ENCODE measurements around the gene CRYM.
"Not testable (repeated sequence)": the region's sequence is repeated elsewhere in the genome, so short reads cannot be mapped to it uniquely, and the experiment has no call there.

The CRYM gene

GRCh38 chr16:21256636-21257035 is 21.5 kb downstream of the CRYM start:
- DNase-seq (ENCODE audit: low read depth): no peak
- TF ChIP-seq CTCF (IDR thresholded peaks at IDR 0.05; ENCODE audit: insufficient read depth, low read depth, low read length, missing control alignments): no peak
- H3K4me3 ChIP-seq (ENCODE audit: low read depth, low read length): no peak overlapping the region

GRCh38 chr16:21253470-21253869 is 24.6 kb downstream of the CRYM start:
- DNase-seq (ENCODE audit: low read depth): no peak
- no peak for TF ChIP-seq CTCF (IDR thresholded peaks at IDR 0.05; ENCODE audit: insufficient read depth, low read depth, low read length, missing control alignments)
- no peak overlapping the region for H3K4me3 ChIP-seq (ENCODE audit: low read depth, low read length)

DNA sequence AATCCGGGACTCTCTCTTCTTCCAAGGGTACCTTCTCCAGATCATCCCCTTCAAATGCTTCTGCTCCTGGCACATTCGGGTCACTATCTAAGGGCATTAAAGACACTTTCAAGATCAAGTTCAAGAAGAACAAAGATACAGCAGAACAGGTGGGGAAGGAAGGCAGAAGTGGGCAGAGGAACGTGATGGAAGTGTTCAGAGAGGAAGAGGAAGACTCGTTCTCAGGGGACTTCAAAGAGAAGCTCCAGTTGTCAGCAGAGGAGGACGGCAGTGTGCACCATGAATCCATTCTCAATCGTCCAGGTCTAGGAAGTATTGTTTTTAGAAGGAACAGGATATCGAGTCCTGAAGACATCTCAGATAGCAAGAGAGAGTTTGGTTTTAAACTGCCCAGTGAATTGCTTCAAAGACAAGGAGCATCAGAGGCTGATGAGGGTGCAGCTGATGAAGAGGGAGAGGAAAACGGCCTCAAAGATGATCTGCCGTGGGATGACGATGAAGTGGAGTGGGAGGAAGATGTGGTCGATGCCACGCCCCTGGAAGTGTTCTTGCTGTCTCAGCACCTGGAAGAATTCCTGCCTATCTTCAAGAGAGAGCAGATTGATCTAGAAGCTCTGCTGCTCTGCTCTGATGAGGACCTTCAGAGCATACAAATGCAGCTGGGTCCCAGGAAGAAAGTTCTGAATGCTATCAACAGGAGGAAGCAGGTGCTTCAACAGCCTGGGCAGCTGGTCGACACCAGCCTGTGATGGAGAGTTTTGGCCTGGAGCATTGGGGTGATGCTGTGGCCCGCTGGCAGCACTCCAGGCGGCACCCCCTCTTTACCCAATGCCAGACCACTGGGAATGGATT is 27.8 kb downstream of the CRYM start:
- no peak for TF ChIP-seq CTCF (IDR thresholded peaks at IDR 0.05; ENCODE audit: insufficient read depth, low read depth, low read length, missing control alignments)
- H3K4me3 ChIP-seq (ENCODE audit: low read depth, low read length): no peak overlapping the region
- no peak for DNase-seq (ENCODE audit: low read depth)

DNA sequence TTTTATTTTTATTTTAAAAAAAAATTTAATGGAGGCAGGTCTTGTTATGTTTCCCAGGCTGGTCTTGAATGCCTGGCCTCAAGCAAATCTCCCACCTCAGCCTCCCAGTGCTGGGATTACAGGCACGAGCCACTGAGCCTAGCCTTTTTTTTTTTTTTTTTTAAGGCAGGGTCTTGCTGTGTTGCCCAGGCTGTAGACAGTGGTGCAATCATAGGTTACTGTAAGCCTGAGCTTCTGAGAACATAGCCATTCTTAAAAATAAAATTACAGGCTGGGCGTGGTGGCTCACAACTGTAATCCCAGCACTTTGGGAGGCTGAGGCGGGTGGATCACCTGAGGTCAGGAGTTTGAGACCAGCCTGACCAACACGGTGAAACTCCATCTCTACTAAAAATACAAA is 29.9 kb downstream of the CRYM start:
- not testable (repeated sequence) for DNase-seq (ENCODE audit: low read depth); H3K4me3 ChIP-seq (ENCODE audit: low read depth, low read length)

DNA sequence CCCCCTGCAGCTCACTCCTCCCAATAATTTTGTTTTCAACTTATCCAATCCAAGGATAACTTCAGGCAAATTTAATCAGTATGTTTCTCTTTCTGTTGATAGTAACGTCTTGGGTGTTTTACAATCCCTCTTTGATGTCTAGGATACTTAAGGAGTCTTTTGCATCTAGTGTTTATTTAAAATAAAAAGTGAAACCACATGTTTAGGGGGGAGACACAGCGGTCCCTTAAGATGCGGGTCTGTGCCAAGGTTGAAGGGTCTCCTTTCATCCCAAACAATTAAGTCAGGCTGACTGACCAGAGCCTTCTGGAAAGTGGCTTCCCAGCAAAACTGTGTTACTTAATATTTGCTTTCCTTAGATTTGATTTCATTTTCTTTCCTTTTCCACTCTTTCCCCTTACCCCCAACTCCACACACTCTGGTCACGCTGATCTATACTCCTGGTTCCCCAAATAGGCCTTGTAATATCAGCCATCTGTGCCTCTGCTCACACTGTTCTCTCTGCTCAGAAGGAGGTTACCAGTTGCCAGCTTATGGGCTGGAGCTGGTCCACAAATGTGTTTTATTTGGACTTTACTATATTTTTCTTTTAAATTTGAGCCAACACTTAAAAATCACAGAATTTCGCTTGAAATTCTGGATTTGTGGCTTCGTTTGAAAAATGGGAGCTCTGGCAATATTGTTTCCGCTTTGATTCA is 33.4 kb downstream of the CRYM start:
- no peak overlapping the region for H3K4me3 ChIP-seq (ENCODE audit: low read depth, low read length)
- TF ChIP-seq CTCF (IDR thresholded peaks at IDR 0.05; ENCODE audit: insufficient read depth, low read depth, low read length, missing control alignments): no peak
- no peak for DNase-seq (ENCODE audit: low read depth)

DNA sequence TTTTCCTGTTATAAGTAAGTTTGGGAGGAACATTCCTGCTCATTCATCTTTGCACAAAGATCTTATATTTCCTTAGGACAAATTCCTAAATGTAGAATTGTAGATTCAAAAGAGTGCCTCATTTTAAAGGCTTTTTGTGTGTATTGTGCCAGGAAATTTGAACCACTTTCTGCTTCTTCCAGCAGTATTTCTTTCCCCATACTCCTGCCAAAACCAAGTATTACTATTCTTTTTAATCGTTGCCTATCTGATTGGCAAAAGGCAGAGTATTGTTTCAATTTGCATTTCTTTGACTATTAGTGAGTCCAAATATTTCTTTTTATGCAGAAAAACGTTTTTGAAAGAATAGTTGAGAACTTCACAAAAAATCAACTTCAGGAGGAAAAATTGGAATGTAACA is 35.3 kb downstream of the CRYM start:
- no peak overlapping the region for H3K4me3 ChIP-seq (ENCODE audit: low read depth, low read length)
- DNase-seq (ENCODE audit: low read depth): no peak
- no peak for TF ChIP-seq CTCF (IDR thresholded peaks at IDR 0.05; ENCODE audit: insufficient read depth, low read depth, low read length, missing control alignments)

DNA sequence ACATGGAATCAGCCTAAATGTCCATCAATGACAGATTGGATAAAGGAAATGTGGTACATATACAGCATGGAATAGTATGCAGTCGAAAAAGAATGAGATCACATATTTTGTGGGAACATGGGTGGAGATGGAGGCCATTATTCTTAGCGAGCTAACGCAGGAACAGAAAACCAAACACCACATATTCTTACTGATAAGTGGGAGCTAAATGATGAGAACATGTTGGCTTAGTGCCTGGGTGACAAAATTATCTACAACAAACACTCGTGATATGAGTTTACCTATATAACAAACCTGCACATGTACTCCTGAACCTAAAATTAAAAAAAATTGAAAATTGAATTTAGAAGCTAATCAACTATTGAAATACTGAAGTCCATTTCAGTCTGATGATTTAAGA is 38.4 kb downstream of the CRYM start:
- no peak for DNase-seq (ENCODE audit: low read depth)
- TF ChIP-seq CTCF (IDR thresholded peaks at IDR 0.05; ENCODE audit: insufficient read depth, low read depth, low read length, missing control alignments): no peak

More for the DNA sequence above, 38.4 kb downstream of the CRYM start:
- H3K4me3 ChIP-seq (ENCODE audit: low read depth, low read length): no peak overlapping the region
